Stimulated activated CD4-positive, alpha-beta T cell treated with anti-CD3 and anti-CD28 coated beads, Interleukin-1b, Interleukin-23, amount 100 ng/mL, for 1 hour (primary cell): ENCODE measurements around the gene NFYB.
"Not testable (repeated sequence)": the region's sequence is repeated elsewhere in the genome, so short reads cannot be mapped to it uniquely, and the experiment has no call there.

ENCODE experiments used
- DNase-seq, 2 donors: peaks; one replicate each; pipeline ENCODE4 v3.0.0-alpha.2; 2020; ENCODE audit warnings: low read depth in 2 of 2

Gene NFYB

DNA sequence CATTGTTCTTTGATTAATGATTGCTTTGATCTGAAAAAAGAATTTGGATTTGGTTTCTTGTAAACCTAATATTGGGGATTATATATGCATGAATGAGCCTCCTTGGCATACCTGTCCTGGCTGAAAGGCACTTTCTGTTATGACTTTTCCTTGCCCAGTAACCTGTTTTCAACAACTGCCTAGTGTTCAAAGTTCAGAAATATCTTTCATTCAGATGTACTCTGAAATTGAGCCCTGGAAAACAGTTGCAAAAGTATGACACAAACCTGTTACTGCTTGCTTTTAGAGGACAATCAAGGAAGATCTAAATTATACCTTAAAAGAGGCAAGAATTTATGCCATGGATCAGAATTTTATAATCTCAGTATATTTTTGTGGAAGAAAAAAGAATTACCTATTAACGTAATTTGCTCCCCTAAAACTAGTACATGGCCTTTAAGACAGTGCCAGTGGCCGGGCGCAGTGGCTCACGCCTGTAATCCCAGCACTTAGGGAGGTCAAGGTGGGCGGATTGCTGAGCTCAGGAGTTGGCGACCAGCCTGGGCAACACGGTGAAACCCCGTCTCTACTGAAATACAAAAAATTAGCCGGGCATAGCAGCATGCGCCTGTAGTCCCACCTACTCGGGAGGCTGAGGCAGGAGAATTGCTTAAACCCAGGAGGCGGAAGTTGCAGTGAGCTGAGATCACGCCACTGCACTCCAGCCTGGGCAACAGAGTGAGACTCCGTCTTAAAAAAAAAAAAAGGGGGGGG, 23.0 kb downstream of the NFYB start:
- not testable (repeated sequence) for DNase-seq

DNA sequence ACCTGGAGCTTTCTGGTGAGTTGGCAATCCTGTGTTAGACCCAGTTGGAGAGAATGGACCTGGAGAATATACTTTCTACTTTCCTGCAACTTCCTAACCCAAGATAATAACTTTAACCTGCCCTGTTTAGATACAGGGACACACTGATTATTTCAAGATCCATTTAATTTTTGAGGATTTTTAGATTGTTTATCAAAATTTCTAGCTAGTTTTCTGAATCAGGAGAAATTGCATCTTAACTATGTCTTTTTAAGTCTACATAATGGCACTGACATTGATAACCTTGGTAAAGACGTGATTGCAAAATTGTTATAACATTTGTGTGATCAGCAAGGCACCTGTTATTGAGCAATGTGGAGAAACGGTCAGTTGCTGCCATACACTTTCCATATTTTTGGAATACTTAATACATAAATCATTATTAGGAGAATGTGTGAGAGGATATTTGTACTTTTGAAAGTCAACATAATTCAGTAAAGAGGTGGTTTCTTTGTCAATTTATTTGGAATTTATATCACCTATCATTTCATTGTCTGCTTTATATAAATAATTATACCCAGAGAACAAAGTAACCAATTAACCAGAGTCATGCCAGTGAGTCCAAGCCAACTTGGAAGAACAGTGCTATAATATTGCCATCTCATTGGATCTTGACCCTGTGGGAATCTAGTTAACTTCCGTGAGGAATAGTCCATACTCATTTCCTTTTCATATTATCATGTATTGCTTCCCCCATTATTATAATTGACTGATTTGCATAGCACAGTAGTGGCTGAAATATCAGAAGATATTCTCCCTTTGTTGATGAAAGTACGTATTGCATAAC, 28.4 kb downstream of the NFYB start:
- no peak for DNase-seq

- DNase-seq = peak; percentile 65 to 79
Measured at GRCh38 chr12:104108755-104109445, 29.1 kb downstream of the NFYB start.

DNA sequence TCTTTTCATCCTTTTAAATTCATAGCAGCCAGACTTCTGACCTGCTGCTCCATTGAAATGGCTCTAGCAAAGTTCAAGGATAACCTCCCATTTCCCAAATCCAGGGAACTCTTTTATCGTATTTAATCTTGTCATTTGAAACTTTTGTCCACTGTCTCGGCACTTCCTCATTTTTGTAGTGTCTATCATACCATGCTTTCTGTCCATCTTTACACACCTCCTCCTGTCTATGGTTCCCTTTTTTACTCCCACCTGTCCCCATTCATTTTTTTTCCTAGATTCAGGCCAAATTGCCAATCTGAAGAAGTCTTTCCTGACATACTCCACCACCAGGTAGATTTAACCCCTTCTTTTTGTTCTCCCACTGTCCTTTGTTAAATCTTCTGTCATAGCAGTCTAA, 31.0 kb downstream of the NFYB start:
- no peak for DNase-seq

DNA sequence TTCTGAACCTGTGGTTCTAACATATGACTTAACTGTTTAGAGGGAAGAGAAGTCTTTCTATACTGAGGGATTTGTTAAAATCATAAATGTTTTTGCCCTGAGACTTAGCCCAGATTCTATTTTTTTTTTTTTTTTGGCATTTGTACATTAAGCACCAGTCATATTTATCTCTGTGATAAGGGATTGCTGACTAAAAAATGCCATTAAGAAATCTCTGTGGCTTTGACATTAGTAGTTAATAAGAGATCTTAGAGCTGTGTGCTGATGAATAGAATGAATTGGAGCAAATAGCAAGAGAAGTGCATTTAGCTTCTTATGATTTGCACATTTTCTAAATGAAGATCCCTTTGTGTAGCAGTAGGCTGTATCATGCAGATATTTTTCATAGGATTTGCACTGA, 32.5 kb downstream of the NFYB start:
- no peak for DNase-seq

- DNase-seq = no peak
Measured at GRCh38 chr12:104097954-104098353, 40.1 kb downstream of the NFYB start.

GRCh38 chr12:104095289-104095688, 42.7 kb downstream of the NFYB start:
- DNase-seq = no peak

GRCh38 chr12:104094284-104094683, 43.7 kb downstream of the NFYB start:
- DNase-seq = no peak

GRCh38 chr12:104091136-104091535, 46.9 kb downstream of the NFYB start:
- no peak for DNase-seq

GRCh38 chr12:104090685-104091084, 47.3 kb downstream of the NFYB start:
- no peak for DNase-seq

DNA sequence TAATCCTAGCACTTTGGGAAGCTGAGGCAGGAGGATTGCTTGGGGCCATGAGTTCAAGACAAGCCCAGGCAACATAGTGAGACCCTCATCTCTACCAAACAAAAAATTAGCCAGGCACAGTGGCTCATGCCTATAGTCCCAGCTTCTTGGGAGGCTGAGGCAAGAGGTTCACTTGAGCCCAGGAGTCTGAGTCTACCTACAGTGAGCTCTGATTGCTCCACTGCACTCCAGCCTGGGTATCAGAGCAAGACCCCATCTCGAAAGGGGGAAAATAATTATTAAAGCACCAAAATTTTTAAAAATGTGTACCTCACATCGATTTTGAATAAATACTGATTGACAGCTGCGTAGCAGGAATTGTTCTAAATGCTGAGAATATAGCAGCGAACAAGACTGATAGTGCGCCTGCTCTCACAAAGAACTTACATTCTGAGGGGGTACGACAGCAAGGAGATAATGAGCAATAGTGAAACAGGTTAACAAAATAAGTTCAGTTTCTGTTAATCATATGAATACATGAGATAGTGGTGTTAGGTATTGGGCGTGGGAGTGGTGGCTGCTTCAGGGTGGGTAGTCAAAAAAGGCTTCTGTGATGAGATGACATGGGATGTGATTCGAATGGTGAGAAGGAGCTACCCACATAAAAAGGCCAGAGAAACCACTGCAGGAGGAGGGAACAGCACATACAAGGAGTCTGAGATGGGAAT, 54.1 kb downstream of the NFYB start:
- no peak for DNase-seq

DNA sequence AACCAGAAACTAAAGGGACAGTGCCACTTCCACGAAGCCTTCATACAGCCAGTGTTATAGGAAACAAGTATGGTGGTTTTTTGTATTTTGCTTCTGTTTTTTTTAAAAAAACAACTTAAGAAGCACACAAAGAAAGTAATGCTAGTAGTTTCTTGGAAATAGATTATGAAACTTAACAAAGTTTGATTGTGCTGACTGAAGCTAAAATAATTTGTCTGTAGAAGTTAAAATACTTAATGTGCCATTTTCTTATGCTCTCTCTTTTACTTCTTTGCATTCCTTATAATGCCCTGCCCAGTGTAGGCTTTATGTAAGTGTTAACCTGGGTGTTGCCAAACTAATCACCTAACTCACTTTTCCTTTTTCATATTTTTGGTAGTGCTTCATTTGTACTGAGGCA, 57.2 kb downstream of the NFYB start:
- DNase-seq = no peak

GRCh38 chr12:104079024-104079423, 59.0 kb downstream of the NFYB start:
- no peak for DNase-seq

DNA sequence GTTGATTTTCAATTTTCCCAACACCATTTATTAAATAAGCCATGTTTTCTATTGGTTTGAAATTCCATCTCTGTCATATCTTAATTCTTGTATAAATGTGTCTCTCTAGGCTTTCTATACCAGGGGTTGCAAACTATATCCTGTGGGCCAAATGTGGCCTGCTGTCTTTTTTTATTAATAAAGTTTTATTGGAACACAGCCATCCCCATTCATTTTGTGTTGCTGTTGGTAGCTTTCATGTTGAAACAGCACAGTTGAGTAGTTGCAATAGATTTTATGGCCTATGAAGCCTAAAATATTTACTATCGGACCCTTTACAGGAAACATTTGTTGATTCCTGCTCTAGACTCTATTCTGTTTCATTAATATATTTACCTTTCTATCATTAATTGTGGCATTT, 64.3 kb downstream of the NFYB start:
- no peak for DNase-seq

- DNase-seq = no peak
Measured at GRCh38 chr12:104072099-104072498, 65.9 kb downstream of the NFYB start.
